Tibial artery (tissue), 4 donors: ENCODE results near the gene NANOS2.
"Not testable (repeated sequence)": the region's sequence is repeated elsewhere in the genome, so short reads cannot be mapped to it uniquely, and the experiment has no call there.

ENCODE experiments used
- DNase-seq, 2 donors: peaks; one replicate each; pipeline ENCODE4 v3.0.0-alpha.2; 2019
- H3K27ac ChIP-seq, 2 donors: fragments of 200-600 bp; sonication (generic) in 1 of 2; 1 replicate in 1 of 2; 2 replicates in 1 of 2; pipeline ENCODE4 v1.5.1; 2018 to 2019; ENCODE audit warnings: mild to moderate bottlenecking in 1 of 2
- H3K27me3 ChIP-seq, 2 donors: fragments of 200-600 bp; sonication (generic) in 1 of 2; one replicate each; pipeline versions ENCODE4 v1.5.1 to v1.6.0; 2016 to 2019
- H3K36me3 ChIP-seq, 3 donors: fragments of 200-600 bp; sonication (generic) in 2 of 3; one replicate each; pipeline ENCODE4 v1.5.1; 2016 to 2019; ENCODE audit warnings: mild to moderate bottlenecking in 2 of 3
- H3K4me1 ChIP-seq, 4 donors: fragments of 200-600 bp; sonication (generic) in 2 of 4; 1 replicate in 3 of 4; 2 replicates in 1 of 4; pipeline ENCODE4 v1.5.1; 2016 to 2019
- H3K4me3 ChIP-seq, 2 donors: fragments of 200-600 bp; sonication (generic) in 1 of 2; 1 replicate in 1 of 2; 2 replicates in 1 of 2; pipeline ENCODE4 v1.5.1; 2018 to 2019; ENCODE audit warnings: mild to moderate bottlenecking in 2 of 2
- H3K9me3 ChIP-seq, 3 donors: fragments of 200-600 bp; sonication (generic) in 1 of 3; one replicate each; pipeline ENCODE4 v1.5.1; 2016 to 2019
- CTCF ChIP-seq, 2 experiments: fragments of 200-600 bp in 1 of 2; fragments of 450-650 bp in 1 of 2; IDR thresholded peaks; one replicate each; pipeline ENCODE4 v1.5.1; 2017 to 2019; ENCODE audit warnings: antibody characterized with exemption in 2 of 2, mild to moderate bottlenecking in 1 of 2, moderate library complexity in 1 of 2
- intact Hi-C: fragments of 100-400 bp; cut with DNase I; formaldehyde crosslinking; loops from one replicate; pipeline ENCODE4 v1.15.0; 2023; ENCODE audit warnings: low total_unique reads

NANOS2 gene

GRCh38 chr19:45870798-45871197 lies 43.8 kb downstream of the NANOS2 start:
- H3K27ac ChIP-seq: no peak overlapping the region
- no peaks in the 10 kb centered on the region for H3K4me1 ChIP-seq
- no peak for DNase-seq
- no peaks in the 10 kb centered on the region for H3K36me3 ChIP-seq
- TF ChIP-seq CTCF (IDR thresholded peaks at IDR 0.05): no peak
- H3K27me3 ChIP-seq: peaks cover 0 to 10% of the 10 kb centered on the region in 2 donors
- no peaks in the 10 kb centered on the region for H3K9me3 ChIP-seq
- intact Hi-C loops: no loop called here
- H3K4me3 ChIP-seq: no peak overlapping the region

GRCh38 chr19:45867241-45867640 lies 47.3 kb downstream of the NANOS2 start:
- H3K4me1 ChIP-seq: peaks cover 0 to 16% (median 11%) of the 10 kb centered on the region in 4 donors
- H3K36me3 ChIP-seq, intact Hi-C loops, DNase-seq, H3K4me3 ChIP-seq, H3K27ac ChIP-seq, H3K9me3 ChIP-seq: not testable (repeated sequence)
- H3K27me3 ChIP-seq: peaks cover 3 to 33% of the 10 kb centered on the region in 2 donors

- Histone ChIP-seq H3K27me3 (peaks cover 3 to 33% of the 10 kb centered on the region in 2 donors), H3K4me1 (peaks cover 0 to 23% (median 15%) of the 10 kb centered on the region in 4 donors), H3K4me3 (no peak overlapping the region), H3K9me3 (no peaks in the 10 kb centered on the region), H3K36me3 (no peaks in the 10 kb centered on the region), H3K27ac (no peak overlapping the region)
- TF ChIP-seq CTCF (IDR thresholded peaks at IDR 0.05): no peak
- DNase-seq: no peak
- intact Hi-C loops: no loop called here
Observed at GRCh38 chr19:45866400-45867176, 48.0 kb downstream of the NANOS2 start.

- H3K9me3 ChIP-seq: no peaks in the 10 kb centered on the region
- H3K36me3 ChIP-seq: no peaks in the 10 kb centered on the region
- peaks cover 0 to 25% (median 16%) of the 10 kb centered on the region in 4 donors for H3K4me1 ChIP-seq
- intact Hi-C loops: no loop called here
- TF ChIP-seq CTCF (IDR thresholded peaks at IDR 0.05): no peak
- no peak overlapping the region for H3K4me3 ChIP-seq
- peaks cover 3 to 33% of the 10 kb centered on the region in 2 donors for H3K27me3 ChIP-seq
- no peak overlapping the region for H3K27ac ChIP-seq
- no peak for DNase-seq
Observed at GRCh38 chr19:45865269-45865948, 49.2 kb downstream of the NANOS2 start.

DNA sequence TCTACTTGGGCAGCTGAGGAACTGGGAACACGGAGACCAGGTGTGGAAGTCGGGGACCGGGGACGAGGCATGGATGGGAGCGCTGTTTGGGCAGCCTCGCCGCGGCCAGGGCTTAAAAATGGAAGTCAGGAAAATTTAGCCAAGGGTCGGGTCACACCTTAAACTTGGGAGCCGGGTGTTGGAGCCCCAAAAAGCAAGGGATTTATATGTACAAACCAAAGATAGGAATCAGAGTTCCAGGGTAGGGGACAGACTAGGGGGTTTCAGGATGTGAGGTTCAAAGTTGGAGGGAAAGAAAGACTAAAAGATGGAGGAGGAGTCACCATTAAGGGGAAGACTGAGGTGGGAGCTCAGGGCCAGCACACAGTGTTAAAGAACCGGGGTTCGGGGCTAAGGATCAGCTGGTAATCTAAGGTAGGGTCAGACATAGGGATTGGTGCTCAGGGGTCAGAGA lies 49.9 kb downstream of the NANOS2 start:
- Histone ChIP-seq H3K9me3 (no peaks in the 10 kb centered on the region), H3K27ac (no peak overlapping the region), H3K27me3 (peaks cover 3 to 33% of the 10 kb centered on the region in 2 donors), H3K4me3 (peak overlapping the region in 1 of 2 donors; percentile 92), H3K4me1 (peaks cover 0 to 25% (median 16%) of the 10 kb centered on the region in 4 donors), H3K36me3 (peaks cover under 1 to 1% (median 1%) of the 10 kb centered on the region in 3 donors)
- intact Hi-C loops: no loop called here
- TF ChIP-seq CTCF (IDR thresholded peaks at IDR 0.05): no peak
- no peak for DNase-seq
